Right kidney (tissue), 1 donor: Measurements from ENCODE around the gene GALNT13.

Source experiments
- DNase-seq: peaks from one replicate; pipeline ENCODE4 v3.0.0-alpha.2; 2016

GALNT13 gene

DNA sequence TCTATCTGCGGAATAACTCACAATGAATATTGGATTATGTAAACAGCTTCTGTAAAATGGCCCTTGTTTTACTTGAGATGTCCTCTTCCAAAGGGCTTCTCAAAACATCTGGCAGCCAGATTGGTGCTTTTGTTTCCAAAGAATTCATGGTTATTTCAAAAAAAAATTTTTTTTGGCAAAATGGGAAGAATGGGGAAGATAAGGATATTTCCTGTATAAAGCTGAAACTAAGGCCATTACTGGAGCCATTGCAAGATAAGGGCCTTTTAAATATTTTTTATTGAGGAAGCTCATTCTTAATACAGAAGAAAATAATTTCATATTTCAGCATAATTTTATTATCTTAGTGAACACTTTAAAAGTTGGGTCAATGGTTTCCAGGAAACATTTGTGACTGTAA lies 259.1 kb downstream of the GALNT13 start:
- DNase-seq, result no peak

DNA sequence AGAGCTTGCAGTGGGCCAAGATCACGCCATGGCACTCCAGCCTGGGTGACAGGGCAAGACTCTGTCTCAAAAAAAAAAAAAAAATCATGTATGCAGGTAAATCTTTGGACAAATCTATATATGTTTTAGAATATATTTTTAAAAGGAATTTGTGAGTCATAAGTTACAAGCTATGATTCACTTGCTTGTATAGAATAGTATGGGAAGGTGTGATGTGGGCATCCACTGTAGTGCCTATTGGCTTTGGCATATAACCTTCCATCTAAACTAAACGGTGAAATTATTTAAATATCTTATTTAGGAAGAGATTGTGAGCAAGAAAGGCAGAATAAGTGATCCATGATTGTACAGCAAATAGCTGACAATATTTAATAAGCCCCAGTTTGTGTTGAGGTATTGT lies 261.1 kb downstream of the GALNT13 start:
- DNase-seq, result no peak

DNA sequence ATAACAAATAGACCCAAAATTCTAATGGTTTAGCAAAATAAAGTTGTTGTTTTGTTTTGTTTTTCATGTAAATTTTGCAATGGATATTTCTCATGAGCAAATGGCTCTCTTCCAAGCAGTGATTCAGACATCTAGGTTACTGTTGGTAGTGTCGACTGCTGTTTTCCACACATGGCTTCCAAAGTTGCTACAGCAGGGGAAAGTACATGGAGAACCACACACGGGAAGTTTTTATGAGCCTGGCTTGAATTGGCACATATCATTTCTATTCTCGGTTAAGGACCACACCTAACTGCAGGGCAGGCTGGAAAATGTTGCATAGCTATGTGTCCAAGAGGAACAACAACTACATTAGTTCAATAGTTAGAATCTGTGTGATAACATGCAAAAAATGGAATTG lies 262.1 kb downstream of the GALNT13 start:
- DNase-seq, result no peak

DNA sequence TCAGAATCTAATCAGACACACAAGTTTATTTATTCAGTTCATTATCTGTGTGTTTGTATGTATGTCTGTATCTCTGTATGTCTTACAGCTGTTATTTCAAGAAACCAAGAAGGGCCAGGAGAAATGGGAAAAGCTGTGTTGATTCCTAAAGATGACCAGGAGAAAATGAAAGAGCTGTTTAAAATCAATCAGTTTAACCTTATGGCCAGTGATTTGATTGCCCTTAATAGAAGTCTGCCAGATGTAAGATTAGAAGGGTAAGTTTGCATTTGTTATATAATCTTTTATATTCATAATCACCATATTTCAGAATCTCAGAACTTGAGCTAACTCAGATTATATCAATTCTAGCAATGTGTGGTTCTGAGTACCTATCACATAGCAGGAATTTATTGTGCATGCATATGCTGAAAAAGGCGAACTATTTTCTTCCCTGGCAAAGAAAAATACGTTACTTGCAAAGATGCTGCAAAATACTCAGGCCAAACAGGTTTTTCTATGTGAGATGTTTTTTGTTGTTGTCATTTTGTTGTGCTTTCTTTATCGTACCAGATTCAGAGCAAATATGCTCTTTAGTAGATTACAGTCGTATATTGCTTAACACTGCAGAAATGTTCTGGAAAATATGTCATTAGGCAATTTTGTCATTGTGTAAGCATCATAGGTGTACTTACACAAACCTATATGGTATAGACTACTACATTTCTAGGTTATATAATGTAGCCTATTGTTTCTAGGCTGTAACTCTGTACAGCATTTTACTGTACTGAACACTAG lies 268.7 kb downstream of the GALNT13 start:
- no peak for DNase-seq

DNA sequence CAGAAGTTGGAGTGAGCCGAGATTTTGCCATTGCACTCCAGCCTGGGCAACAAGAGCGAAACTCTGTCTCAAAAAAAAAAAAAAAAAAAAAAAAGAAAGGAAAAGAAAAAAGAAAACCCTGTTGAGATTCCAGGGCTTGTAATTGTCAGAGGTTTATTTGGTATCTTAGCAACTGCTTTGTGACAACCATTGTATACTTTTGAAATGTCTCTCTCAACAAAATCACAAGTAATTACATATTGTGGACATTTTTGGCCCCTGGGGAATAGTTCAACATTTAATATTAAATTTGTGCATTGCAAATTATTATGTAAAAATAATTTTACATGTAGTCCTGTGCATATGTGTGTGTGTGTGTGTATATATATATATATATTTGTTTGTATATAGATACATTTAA lies 270.8 kb downstream of the GALNT13 start:
- DNase-seq, result no peak

DNA sequence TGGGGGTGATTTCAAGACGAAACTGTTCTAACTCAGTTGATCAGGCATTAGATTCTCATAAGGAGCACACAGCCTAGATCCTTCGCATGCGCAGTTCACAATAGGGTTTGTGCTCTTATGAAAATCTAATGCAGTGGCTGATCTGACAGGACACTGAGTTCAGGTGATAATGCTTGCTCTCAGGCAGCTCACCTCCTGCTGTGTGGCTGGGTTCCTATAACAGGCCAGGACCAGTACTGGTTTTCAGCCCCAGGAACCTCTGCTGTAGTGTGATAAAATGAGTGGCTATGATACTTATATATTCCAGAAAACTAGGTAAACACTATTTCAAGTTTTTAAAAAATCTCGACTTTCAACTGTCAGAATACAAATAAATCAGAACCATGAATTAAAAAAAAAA lies 271.4 kb downstream of the GALNT13 start:
- DNase-seq, result no peak

DNA sequence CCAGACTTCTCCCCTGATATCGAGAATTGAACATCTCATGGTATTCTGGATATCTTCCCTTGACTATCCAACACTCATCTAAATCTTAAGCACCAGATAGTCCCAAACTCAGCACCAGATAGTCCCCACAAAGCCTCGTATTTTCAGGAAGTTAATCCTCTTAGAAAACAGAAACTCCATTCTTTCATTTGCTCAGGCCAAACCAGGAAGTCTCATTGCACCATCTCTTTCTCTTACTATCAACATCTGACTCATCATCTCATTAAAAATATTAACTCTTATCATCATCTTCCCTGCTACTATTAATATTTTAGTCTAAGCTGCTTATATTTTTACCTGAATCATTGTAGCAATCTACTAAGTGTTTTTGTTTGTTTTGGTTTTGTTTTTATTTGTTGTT lies 286.4 kb downstream of the GALNT13 start:
- no peak for DNase-seq

DNA sequence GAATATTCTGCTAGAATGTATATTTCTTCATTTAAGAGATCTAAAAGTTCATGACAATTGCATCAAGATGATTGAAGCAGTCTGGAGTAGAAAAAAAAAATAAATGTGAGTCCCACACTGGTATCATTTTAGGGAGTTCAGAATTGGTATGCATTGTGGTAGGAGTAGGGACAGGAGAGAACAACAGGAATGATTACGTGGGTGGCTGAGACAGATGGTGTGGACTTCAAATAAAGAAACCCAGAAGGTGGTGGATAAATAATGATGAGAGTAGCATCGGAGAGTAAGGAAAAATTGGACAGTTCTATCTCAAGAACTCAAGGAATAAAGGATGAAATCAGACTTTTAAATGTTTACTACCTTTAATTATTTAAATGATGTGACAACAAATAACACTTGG lies 289.6 kb downstream of the GALNT13 start:
- no peak for DNase-seq

DNA sequence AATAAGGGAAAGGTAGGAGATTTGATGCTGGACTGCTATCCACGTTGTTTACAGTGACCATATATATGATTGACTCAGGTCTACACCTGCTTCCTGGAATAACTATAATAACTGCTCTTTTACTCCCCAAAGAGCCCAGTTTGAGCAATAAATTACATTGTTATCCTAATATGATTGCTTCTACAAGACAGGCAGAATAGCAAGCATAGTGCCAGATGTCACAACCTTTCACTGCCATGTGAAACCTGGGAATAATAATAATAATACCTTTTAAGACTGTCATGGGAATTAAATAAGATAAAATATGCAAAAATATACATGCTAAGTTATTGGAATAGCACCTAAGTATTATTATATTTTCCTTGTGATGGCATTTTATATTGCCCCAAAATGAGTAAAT lies 298.7 kb downstream of the GALNT13 start:
- DNase-seq, result no peak

DNA sequence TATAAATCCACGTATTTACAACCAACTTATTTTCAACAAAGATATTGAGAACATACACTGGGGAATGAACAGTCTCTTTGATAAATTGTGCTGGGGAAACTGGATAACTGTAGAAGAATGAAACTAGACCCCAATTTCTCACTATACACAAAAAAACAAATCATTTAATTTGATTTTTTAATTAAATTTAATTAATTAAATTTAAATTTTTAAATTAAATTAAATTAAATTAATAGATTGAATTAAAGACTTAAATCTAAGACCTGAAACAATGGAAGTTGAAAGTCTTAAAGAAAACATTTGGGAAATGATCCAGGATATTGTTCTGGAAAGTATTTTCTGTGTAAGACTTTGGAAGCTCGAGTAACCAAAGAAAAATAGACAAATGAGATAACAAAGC lies 301.4 kb downstream of the GALNT13 start:
- DNase-seq, result no peak

DNA sequence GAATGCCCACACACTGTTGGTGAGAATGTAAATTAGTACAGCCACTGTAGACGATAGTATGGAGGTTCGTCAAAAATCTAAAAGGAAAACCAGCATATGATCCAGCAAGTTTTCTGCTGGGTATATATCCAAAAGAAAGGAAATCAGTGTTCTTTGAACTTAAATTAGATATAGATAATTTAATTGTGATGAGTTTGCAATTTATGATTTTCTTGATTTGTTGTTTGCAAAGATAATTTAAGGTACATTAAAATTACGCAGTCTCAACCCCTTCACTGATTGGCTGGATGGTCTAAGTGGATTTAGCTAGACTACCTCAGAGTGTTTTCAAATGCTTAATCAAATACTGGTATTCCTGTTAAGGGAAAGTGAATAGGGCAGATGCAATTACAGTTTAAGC lies 302.2 kb downstream of the GALNT13 start:
- no peak for DNase-seq

DNA sequence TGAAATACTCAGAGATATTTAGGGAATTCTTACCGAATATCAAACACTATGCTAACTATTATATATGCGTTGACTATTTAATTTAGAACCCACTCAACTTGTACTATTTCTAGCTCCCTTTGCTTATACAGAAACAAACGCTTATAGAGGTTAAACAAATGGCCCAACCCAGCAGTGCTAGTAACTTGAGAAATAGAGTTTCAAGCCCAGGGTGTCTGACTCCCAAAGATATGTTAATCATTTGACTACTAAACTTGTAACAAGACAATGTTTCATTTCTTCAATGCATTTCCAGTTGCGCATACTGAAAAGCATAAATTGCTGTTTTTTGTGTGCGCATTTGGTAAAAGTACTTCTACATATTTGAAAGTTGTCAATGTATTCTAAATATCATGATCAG lies 310.3 kb downstream of the GALNT13 start:
- DNase-seq, result no peak

DNA sequence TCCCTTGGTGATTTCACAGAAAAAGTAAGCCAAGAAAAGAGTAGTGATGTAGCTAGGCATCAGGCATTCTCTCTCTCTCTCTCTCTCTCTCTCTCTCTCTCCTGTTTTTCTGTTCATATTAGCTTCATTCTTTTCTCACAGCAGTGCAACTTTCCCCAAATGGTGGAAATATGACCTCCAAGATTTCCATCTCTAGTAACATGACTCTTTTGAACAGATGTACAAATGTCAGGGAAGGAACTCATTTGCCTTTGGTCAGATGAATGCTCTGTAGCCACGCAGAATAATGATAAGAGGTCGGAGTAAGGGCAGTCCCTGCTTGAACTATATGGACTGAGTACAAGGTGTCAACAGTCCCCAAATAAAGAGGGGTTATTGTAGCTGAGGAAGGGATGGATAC lies 316.2 kb downstream of the GALNT13 start:
- no peak for DNase-seq

DNA sequence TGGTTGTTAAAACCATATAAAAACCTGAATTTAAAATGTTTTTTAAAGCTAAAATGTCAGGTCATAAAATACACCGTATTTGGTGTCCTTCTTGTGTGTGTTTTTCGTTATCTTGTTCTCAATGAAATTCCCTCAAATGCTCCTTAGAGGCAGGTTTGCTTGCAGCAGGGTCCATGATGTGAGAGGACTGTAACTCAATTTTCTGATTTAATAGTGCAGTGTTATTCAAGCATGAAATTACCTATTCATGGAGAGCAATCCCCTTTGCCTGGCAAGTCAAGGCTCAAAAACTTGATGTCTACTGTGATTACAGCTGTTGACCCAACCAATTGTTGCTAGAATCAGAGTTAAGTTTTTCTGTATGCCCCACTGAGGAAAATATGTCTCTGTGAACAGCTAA lies 318.2 kb downstream of the GALNT13 start:
- DNase-seq, result no peak

DNA sequence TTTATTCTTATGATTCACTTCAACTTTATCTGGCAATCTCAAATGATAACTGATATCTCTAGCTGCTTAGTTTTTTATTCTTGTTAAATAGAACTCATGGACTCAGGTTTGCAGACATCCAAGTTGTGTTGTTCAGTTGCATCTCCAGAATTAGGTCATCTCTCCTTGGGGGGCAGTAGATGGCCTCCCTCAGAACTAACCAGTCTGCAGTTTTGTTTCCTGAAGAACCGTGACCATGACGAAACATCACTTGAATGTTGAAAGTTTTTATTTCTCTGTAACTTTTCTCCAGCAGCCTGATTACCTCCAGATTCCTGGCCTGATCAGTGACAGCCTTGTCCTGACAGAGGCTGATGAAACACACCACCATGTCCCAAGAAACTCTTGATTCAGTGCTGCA lies 321.5 kb downstream of the GALNT13 start:
- DNase-seq, result no peak

DNA sequence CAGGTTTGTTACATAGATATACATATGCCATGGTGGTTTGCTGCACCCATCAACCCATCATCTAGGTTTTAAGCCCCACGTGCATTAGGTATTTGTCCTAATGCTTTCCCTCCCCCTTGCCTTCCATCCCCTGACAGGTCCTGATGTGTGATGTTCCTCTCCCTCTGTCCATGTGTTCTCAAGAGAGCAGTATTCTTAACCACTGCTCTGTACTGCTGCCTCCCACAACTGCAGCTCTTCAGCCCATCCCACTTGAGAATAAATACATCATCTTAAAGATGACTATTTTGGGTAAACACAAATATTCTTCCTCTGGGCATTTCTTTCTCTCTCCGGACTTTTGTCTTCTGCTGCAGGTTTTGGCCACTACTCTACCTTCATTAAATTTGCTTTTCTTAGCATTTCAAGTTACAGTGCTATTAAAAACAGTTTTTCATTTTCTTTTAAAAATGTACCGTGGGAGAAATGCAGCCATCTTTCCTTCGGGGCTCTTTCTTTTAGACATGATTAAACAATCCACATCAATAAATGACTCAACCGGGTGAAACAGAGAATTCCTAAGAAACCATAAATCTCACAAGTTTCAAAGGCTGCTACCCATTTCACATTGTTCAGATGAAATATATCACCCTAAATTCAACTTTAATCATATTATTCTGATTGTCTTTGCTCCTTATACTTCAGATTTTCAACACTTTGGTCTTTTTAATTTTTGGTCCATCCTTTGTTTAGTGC lies 323.4 kb downstream of the GALNT13 start:
- no peak for DNase-seq

DNA sequence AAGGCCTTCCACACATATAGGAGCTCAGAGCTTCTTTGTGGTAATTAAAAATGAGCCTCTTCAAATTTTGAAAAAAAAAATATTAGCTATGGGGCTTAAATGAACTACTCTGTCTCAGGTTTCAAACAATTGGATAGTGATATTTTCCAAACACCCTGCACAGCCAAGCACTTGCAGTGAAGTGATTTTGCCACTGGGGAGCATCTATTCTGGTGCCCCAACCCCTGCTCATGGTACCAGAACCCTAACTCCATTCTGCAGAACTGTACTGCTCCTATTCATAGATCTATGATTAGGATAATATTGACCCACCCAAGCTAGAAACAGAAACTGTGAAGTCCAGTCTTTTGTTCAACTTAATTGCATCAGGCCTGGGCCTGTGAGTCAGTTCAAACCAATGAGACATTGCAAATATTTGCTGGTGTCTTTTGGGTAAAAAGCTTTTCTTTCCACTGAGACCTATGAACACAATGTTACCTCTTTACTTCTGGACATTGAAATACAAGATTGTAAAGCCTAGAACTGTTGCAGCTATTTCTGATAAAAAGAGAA lies 324.0 kb downstream of the GALNT13 start:
- no peak for DNase-seq

DNA sequence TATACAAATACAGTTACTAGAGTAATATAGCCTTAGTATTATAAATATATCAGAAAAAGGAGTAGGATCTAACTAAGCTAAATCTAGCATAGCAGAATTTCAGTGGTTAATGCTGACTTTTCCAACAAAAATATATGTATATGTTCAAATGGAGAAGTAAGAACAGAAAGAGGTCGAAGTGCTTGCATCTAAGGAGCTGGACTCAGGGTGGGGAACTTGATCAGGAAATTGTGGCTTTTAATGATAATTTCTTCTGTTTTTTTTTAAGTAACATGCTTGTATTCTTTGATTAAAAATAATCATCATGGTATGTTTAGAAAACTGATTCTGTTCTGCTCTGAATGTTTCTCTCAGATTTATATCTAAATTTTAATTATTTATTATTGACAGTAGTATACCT lies 327.1 kb downstream of the GALNT13 start:
- DNase-seq, result no peak

DNA sequence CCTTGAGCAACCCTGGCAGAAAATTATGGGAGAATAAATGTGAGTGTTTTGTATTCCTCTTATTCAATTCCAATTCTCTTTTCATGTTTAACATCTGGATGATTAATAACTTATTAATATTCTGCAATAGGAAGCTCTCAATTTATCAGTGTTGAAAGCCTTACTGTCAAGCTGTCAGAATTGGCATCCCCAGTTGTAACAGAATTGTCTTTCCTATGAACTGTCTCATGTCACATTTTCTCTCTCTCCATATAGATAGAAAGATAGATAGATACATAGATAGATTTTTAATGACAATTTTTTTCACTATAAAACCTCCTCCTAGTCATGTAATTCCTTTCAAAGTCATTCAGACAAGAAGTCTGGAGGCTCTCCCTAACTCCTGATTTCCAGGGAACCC lies 331.5 kb downstream of the GALNT13 start:
- no peak for DNase-seq

DNA sequence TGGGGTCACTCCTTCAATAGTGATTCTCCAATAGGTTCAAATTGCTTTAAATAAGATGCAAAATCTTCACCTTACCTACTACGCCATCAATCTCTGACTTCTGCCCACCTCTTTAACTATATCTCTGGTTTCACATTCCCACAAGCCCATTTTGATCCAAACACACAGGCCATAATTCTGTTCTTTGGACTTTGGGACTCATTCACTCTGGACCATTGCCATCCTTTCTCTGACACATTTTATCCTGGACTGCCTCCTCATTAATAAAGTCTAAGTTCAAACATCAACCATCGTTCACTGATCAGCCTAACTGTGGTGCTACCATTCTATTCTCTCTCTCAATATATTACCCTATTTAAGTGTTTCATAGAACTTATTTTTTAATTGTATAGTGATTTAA lies 332.2 kb downstream of the GALNT13 start:
- DNase-seq, result no peak

DNA sequence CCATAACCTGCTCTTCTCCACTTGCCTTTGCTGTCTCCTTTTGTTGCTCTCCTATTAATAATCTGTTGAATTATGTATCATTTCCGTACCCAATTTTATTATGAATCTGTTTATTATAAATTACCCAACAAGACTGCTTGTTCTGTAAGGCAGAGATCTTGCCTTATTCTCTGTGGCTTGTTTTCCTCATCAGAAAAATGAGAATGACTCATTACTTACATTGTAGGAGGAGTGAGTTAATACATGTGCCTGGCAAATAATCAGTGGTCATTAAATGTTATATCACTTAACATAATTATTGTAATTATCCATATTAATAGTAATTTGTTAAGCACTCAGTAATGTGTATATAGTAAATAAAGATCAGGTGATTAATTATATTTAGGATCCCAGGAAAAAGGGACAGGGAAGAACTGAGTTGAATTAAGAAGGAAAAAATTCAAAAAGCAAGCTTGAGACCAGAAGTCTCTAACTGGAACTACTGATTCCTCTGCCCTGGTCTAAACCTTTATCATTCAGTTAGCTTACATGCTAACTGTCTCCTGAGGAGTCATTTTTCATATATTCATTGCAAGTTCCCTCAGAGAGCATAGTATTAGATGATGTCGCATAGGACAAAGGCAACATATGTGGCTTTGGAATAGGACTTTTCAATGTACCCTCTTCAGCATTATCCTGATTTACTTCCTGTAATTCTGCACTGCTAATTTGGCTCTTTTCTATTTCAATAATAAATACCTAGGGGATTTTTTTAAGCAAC lies 335.7 kb downstream of the GALNT13 start:
- DNase-seq, result no peak

DNA sequence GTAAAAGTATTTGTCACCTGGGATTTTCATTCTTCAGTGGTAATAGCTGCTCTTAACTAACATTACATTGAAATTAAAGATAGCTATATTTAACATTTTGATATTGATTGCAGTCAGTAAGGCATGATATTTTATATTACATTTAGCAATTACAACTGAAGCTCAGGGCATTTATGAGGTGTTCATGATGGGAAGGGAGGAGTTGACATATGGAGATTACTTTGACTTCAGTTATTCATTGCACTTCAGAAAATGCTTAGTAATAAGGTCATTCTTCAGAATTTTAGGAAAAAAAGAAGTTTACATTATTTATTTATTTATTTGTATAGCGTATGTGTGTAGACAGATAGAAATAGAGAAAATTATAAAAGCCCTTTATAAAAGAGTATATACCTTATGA lies 352.0 kb downstream of the GALNT13 start:
- DNase-seq, result no peak

DNA sequence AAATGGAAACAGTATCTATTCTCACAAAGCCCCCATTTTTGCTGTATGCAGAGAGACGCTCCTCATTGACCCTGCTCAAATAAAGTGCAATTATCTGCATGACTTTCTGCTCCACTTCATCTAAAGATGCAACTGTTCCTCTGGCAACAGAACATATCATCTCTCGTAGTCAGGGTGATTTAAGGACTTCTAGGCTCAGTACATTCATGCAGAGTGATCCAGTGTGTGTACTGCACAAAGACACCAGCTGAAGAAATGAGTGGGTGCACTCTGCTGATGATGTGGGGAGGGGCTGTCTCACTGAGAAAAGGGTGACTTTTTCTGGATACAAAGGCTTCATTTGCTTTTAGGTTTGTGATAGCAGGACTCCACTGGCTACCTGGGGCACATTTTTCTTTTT lies 355.2 kb downstream of the GALNT13 start:
- DNase-seq, result no peak
